Measurements from ENCODE around the gene RBM27.
"Not testable (repeated sequence)": the region's sequence is repeated elsewhere in the genome, so short reads cannot be mapped to it uniquely, and the experiment has no call there.

The RBM27 gene

GRCh38 chr5:146206257-146206656, 2.9 kb downstream of the RBM27 start:
- POLR2A ChIA-PET = no interaction called here
- no peak for DNase-seq (ENCODE audit: low read depth, low spot score)
- CTCF ChIA-PET = interaction anchor here (1.4 kb wide), 1 partner anchor 27 kb away, joined by 3 read pairs; no protein-coding TSS in a partner anchor
- TF ChIP-seq CTCF (IDR thresholded peaks at IDR 0.05; ENCODE audit: insufficient read depth, low read length, missing control alignments) = no peak
- no peak overlapping the region for H3K4me3 ChIP-seq (ENCODE audit: low read depth, low read length)

GRCh38 chr5:146208916-146209522, 5.6 kb downstream of the RBM27 start:
- ChIA-PET CTCF (no interaction called here), POLR2A (no interaction called here)
- no peak for DNase-seq (ENCODE audit: low read depth, low spot score)
- TF ChIP-seq CTCF (IDR thresholded peaks at IDR 0.05; ENCODE audit: insufficient read depth, low read length, missing control alignments) = no peak
- no peak overlapping the region for H3K4me3 ChIP-seq (ENCODE audit: low read depth, low read length)

- no peak for TF ChIP-seq CTCF (IDR thresholded peaks at IDR 0.05; ENCODE audit: insufficient read depth, low read length, missing control alignments)
- CTCF ChIA-PET = no interaction called here
- DNase-seq (ENCODE audit: low read depth, low spot score) = no peak
- H3K4me3 ChIP-seq (ENCODE audit: low read depth, low read length) = no peak overlapping the region
- POLR2A ChIA-PET = no interaction called here
Measured at GRCh38 chr5:146209714-146210113, 6.3 kb downstream of the RBM27 start.

GRCh38 chr5:146210810-146211209, 7.4 kb downstream of the RBM27 start:
- POLR2A ChIA-PET, CTCF ChIA-PET: not testable (repeated sequence)

GRCh38 chr5:146213210-146213826, 9.9 kb downstream of the RBM27 start:
- no peak for DNase-seq (ENCODE audit: low read depth, low spot score)
- H3K4me3 ChIP-seq (ENCODE audit: low read depth, low read length) = no peak overlapping the region
- no peak for TF ChIP-seq CTCF (IDR thresholded peaks at IDR 0.05; ENCODE audit: insufficient read depth, low read length, missing control alignments)
- ChIA-PET POLR2A (no interaction called here), CTCF (no interaction called here)

More at GRCh38 chr5:146210810-146211209, 7.4 kb downstream of the RBM27 start:
- H3K4me3 ChIP-seq (ENCODE audit: low read depth, low read length); DNase-seq (ENCODE audit: low read depth, low spot score): not testable (repeated sequence)

GRCh38 chr5:146214881-146215280, 11.5 kb downstream of the RBM27 start:
- CTCF ChIA-PET; DNase-seq (ENCODE audit: low read depth, low spot score); H3K4me3 ChIP-seq (ENCODE audit: low read depth, low read length); POLR2A ChIA-PET: not testable (repeated sequence)

GRCh38 chr5:146218168-146218567, 14.8 kb downstream of the RBM27 start:
- POLR2A ChIA-PET = no interaction called here
- TF ChIP-seq CTCF (IDR thresholded peaks at IDR 0.05; ENCODE audit: insufficient read depth, low read length, missing control alignments) = no peak
- CTCF ChIA-PET = interaction anchor here (1.3 kb wide), 1 partner anchor 88 kb away, joined by 3 read pairs; no protein-coding TSS in a partner anchor
- no peak for DNase-seq (ENCODE audit: low read depth, low spot score)
- H3K4me3 ChIP-seq (ENCODE audit: low read depth, low read length) = no peak overlapping the region
